ENCODE results near the gene PCDH10. TPM values are rescaled to one million over a fixed set of nuclear protein-coding genes. Genes with fewer than 3 reads are reported as not detected.

Gene PCDH10, protein sequence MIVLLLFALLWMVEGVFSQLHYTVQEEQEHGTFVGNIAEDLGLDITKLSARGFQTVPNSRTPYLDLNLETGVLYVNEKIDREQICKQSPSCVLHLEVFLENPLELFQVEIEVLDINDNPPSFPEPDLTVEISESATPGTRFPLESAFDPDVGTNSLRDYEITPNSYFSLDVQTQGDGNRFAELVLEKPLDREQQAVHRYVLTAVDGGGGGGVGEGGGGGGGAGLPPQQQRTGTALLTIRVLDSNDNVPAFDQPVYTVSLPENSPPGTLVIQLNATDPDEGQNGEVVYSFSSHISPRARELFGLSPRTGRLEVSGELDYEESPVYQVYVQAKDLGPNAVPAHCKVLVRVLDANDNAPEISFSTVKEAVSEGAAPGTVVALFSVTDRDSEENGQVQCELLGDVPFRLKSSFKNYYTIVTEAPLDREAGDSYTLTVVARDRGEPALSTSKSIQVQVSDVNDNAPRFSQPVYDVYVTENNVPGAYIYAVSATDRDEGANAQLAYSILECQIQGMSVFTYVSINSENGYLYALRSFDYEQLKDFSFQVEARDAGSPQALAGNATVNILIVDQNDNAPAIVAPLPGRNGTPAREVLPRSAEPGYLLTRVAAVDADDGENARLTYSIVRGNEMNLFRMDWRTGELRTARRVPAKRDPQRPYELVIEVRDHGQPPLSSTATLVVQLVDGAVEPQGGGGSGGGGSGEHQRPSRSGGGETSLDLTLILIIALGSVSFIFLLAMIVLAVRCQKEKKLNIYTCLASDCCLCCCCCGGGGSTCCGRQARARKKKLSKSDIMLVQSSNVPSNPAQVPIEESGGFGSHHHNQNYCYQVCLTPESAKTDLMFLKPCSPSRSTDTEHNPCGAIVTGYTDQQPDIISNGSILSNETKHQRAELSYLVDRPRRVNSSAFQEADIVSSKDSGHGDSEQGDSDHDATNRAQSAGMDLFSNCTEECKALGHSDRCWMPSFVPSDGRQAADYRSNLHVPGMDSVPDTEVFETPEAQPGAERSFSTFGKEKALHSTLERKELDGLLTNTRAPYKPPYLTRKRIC
- 5.5 TPM for total RNA-seq
- polyA plus RNA-seq (ENCODE audit: insufficient read depth, low read depth, low replicate concordance) = 0.69 TPM
- long read RNA-seq, donor 1, full-length matches to known transcripts = 7 of 7 reads
- long read RNA-seq, donor 1, partial matches to known transcripts = 0 of 7 reads
- long read RNA-seq, donor 1, other reads (novel, unspliced or antisense) = 0 of 7 reads
- long read RNA-seq, donor 2, full-length matches to known transcripts = 4 of 4 reads
- long read RNA-seq, donor 2, partial matches to known transcripts = 0 of 4 reads
- long read RNA-seq, donor 2, other reads (novel, unspliced or antisense) = 0 of 4 reads
- long read RNA-seq, donor 3, full-length matches to known transcripts = 3 of 3 reads
- long read RNA-seq, donor 3, partial matches to known transcripts = 0 of 3 reads
- long read RNA-seq, donor 3, other reads (novel, unspliced or antisense) = 0 of 3 reads
- long read RNA-seq, donor 4, full-length matches to known transcripts = 5 of 5 reads
- long read RNA-seq, donor 4, partial matches to known transcripts = 0 of 5 reads
- long read RNA-seq, donor 4, other reads (novel, unspliced or antisense) = 0 of 5 reads
- long read RNA-seq, donor 5 = 0 reads
- long read RNA-seq, donor 6, full-length matches to known transcripts = 2 of 2 reads
- long read RNA-seq, donor 6, partial matches to known transcripts = 0 of 2 reads
- long read RNA-seq, donor 6, other reads (novel, unspliced or antisense) = 0 of 2 reads
- long read RNA-seq, donor 7, full-length matches to known transcripts = 1 of 3 reads
- long read RNA-seq, donor 7, partial matches to known transcripts = 2 of 3 reads
- long read RNA-seq, donor 7, other reads (novel, unspliced or antisense) = 0 of 3 reads
- long read RNA-seq, donor 8, full-length matches to known transcripts = 7 of 7 reads
- long read RNA-seq, donor 8, partial matches to known transcripts = 0 of 7 reads
- long read RNA-seq, donor 8, other reads (novel, unspliced or antisense) = 0 of 7 reads
- long read RNA-seq, donor 9, full-length matches to known transcripts = 4 of 4 reads
- long read RNA-seq, donor 9, partial matches to known transcripts = 0 of 4 reads
- long read RNA-seq, donor 9, other reads (novel, unspliced or antisense) = 0 of 4 reads
- long read RNA-seq, donor 10, full-length matches to known transcripts = 4 of 4 reads
- long read RNA-seq, donor 10, partial matches to known transcripts = 0 of 4 reads
- long read RNA-seq, donor 10, other reads (novel, unspliced or antisense) = 0 of 4 reads

DNA sequence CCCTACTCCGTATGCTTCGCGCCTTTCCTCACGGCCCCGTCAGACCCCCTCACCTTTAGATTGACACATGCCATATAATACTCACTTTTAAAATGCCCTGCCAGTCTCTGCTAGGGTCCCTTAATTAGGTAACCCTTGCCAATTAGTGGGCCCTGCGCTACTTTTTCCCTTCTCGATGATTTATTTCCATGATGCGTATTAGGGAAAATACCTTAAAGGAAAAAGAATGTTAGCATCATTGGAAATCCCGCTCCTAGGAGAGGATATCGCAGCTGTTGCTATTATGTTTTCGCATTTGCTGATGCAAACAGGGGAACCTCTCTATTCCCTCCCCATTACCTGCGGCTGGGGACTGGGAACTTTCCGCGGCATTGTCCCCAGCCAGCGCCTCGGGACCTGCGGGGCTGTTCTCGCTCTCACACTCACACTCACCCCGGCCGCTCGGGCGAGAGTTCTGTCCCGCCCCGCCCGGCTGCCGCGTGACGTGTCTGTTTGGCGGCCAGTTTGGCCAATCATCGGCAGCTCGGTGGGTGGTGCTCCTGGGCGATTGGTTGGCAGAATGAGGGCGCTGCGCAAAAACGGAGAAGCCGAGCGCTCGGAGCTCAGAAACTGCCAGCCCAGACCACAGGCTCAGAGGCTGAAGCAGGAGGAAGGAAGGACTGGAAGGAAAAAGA lies at the start of gene PCDH10:
TSS of gene PCDH10 (plus strand) at position 605 of the 674 bp plus-strand sequence. CDS start 847 bp downstream, outside the sequence.
- no peak within 1 kb of the TSS for H3K27ac ChIP-seq (ENCODE audit: low read depth in 2 of 2, low read length in 2 of 2)
- H3K4me3 ChIP-seq (ENCODE audit: low read length in 3 of 3) = peak within 1 kb of the TSS; percentile 62 to 88 (median 79)
- DNase-seq = peak; percentile 96 to 98 (median 96)
- no peaks in the 10 kb centered on the region for H3K36me3 ChIP-seq (ENCODE audit: control insufficient read depth in 2 of 3, insufficient read depth in 3 of 3, low read length in 3 of 3)
- H3K9ac ChIP-seq (ENCODE audit: low read length in 3 of 3) = peak within 1 kb of the TSS in 2 of 3 donors; percentile 34 to 80
- H3K9me3 ChIP-seq (ENCODE audit: control insufficient read depth in 2 of 3, insufficient read depth in 1 of 3, low read length in 3 of 3) = no peaks in the 10 kb centered on the region
- FAIRE-seq = no peak
- TF ChIP-seq, protein P1, sequence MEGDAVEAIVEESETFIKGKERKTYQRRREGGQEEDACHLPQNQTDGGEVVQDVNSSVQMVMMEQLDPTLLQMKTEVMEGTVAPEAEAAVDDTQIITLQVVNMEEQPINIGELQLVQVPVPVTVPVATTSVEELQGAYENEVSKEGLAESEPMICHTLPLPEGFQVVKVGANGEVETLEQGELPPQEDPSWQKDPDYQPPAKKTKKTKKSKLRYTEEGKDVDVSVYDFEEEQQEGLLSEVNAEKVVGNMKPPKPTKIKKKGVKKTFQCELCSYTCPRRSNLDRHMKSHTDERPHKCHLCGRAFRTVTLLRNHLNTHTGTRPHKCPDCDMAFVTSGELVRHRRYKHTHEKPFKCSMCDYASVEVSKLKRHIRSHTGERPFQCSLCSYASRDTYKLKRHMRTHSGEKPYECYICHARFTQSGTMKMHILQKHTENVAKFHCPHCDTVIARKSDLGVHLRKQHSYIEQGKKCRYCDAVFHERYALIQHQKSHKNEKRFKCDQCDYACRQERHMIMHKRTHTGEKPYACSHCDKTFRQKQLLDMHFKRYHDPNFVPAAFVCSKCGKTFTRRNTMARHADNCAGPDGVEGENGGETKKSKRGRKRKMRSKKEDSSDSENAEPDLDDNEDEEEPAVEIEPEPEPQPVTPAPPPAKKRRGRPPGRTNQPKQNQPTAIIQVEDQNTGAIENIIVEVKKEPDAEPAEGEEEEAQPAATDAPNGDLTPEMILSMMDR (IDR thresholded peaks at IDR 0.05; ENCODE audit: borderline replicate concordance, extremely low read depth, insufficient read depth) = no peak
- H3K27me3 ChIP-seq (ENCODE audit: control insufficient read depth, insufficient read depth, low read length) = peaks cover 20% of the 10 kb centered on the region
- intact Hi-C loops (cut with DNase I) = no loop called here
- H3K4me1 ChIP-seq (ENCODE audit: control insufficient read depth in 2 of 3, insufficient read depth in 2 of 3, low read depth in 1 of 3, low read length in 3 of 3) = peaks cover 3 to 21% (median 13%) of the 10 kb centered on the region in 3 donors

DNA sequence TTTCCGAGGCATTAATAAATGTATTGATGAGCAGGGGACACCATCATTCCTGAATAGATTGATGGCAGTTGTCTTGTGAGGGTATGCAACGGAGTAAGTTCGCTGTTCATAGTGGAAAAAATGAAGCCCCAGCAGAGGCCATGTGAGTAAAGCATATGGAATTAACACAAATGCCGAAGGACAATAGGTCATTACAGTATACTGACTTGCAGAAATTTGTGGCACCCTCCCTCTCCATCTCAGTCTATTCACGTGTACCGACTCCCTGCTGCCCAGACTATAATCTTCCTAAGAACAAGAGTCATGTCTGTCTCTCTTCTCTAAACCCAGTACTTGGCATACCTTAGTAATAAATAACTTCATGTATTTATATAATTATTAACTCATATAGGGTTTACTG lies 47.1 kb upstream of the PCDH10 start:
- intact Hi-C loops (cut with DNase I) = no loop called here
- H3K9me3 ChIP-seq (ENCODE audit: control insufficient read depth in 2 of 3, insufficient read depth in 1 of 3, low read length in 3 of 3) = no peaks in the 10 kb centered on the region
- FAIRE-seq (no peak), DNase-seq (no peak)
- no peak overlapping the region for H3K27ac ChIP-seq (ENCODE audit: low read depth in 2 of 2, low read length in 2 of 2)
- no peaks in the 10 kb centered on the region for H3K27me3 ChIP-seq (ENCODE audit: control insufficient read depth, insufficient read depth, low read length)
- H3K9ac ChIP-seq (ENCODE audit: low read length in 3 of 3) = no peak overlapping the region
- H3K4me3 ChIP-seq (ENCODE audit: low read length in 3 of 3) = no peak overlapping the region
- H3K36me3 ChIP-seq (ENCODE audit: control insufficient read depth in 2 of 3, insufficient read depth in 3 of 3, low read length in 3 of 3) = no peaks in the 10 kb centered on the region
- TF ChIP-seq, protein P1 (IDR thresholded peaks at IDR 0.05; ENCODE audit: borderline replicate concordance, extremely low read depth, insufficient read depth) = no peak
- H3K4me1 ChIP-seq (ENCODE audit: control insufficient read depth in 2 of 3, insufficient read depth in 2 of 3, low read depth in 1 of 3, low read length in 3 of 3) = no peaks in the 10 kb centered on the region

Data from kidney (tissue), 22 donors.